ENCODE data around the gene ATP9B. TPM values are rescaled to one million over a fixed set of nuclear protein-coding genes. Genes with fewer than 3 reads are reported as not detected.

ATP9B gene
- total and polyA plus RNA-seq, 10 donors: 7.5 to 58.4 (median 42.7) TPM

- Histone ChIP-seq H3K4me3 (no peak overlapping the region), H3K36me3 (no peaks in the 10 kb centered on the region), H3K27ac (no peak overlapping the region), H3K4me1 (peaks cover 7 to 24% (median 12%) of the 10 kb centered on the region in 6 donors), H3K27me3 (replicated peaks in 1 of 7) (no peaks in the 10 kb centered on the region), H3K9me3 (peaks cover 0 to 15% (median 0%) of the 10 kb centered on the region in 8 donors)
- 88 to 96% (median 95%) methylated on average over 2 of the region's 2 CpGs for WGBS, 5 donors
- no peak for TF ChIP-seq CTCF (IDR thresholded peaks at IDR 0.05 in 8 of 11, conservative IDR thresholded peaks at IDR 0.05 in 3 of 11)
- no peak for TF ChIP-seq POLR2A (IDR thresholded peaks at IDR 0.05)
- TF ChIP-seq POLR2AphosphoS5 (IDR thresholded peaks at IDR 0.05): no peak
- intact Hi-C loops (cut with DNase I; ENCODE audit: low total_unique reads): no loop called here
- DNase-seq: no peak
These were observed 3.4 kb upstream of the ATP9B start for GRCh38 chr18:79065802-79066201.

GRCh38 chr18:79067611-79068010 lies 1.6 kb upstream of the ATP9B start:
- H3K27me3 ChIP-seq (replicated peaks in 1 of 7): no peaks in the 10 kb centered on the region
- H3K27ac ChIP-seq: peak overlapping the region in 5 of 8 donors; percentile 96 to 98 (median 97)
- H3K9me3 ChIP-seq: peaks cover 0 to 15% (median 0%) of the 10 kb centered on the region in 8 donors
- peaks cover 11 to 36% (median 22%) of the 10 kb centered on the region in 6 donors for H3K4me1 ChIP-seq
- WGBS, 5 donors: 91 to 96% (median 92%) methylated on average over 4 of the region's 4 CpGs
- intact Hi-C loops (cut with DNase I; ENCODE audit: low total_unique reads): no loop called here
- TF ChIP-seq CTCF (IDR thresholded peaks at IDR 0.05 in 8 of 11, conservative IDR thresholded peaks at IDR 0.05 in 3 of 11) (no peak), POLR2AphosphoS5 (IDR thresholded peaks at IDR 0.05) (no peak), POLR2A (IDR thresholded peaks at IDR 0.05) (no peak)
- no peak for DNase-seq
- H3K36me3 ChIP-seq: peaks cover 0 to 2% (median 0%) of the 10 kb centered on the region in 6 donors
- H3K4me3 ChIP-seq: no peak overlapping the region

- Histone ChIP-seq H3K36me3 (peaks cover 0 to 10% (median 0%) of the 10 kb centered on the region in 6 donors), H3K27me3 (replicated peaks in 1 of 7) (no peaks in the 10 kb centered on the region), H3K27ac (peak overlapping the region; percentile 93 to 98 (median 96)), H3K4me1 (peaks cover 11 to 36% (median 22%) of the 10 kb centered on the region in 6 donors), H3K9me3 (peaks cover 0 to 15% (median 0%) of the 10 kb centered on the region in 8 donors), H3K4me3 (peak overlapping the region; percentile 71 to 98 (median 88))
- peak; percentile 83 for DNase-seq
- intact Hi-C loops (cut with DNase I; ENCODE audit: low total_unique reads): no loop called here
- no peak for TF ChIP-seq CTCF (IDR thresholded peaks at IDR 0.05 in 8 of 11, conservative IDR thresholded peaks at IDR 0.05 in 3 of 11)
- TF ChIP-seq POLR2AphosphoS5 (IDR thresholded peaks at IDR 0.05): no peak
- no peak for TF ChIP-seq POLR2A (IDR thresholded peaks at IDR 0.05)
- WGBS, 5 donors: 9 to 12% (median 11%) methylated on average over 43 to 49 of the region's 49 CpGs
These were observed 755 bp upstream of the ATP9B start for GRCh38 chr18:79068341-79068936.

GRCh38 chr18:79069717-79070151 lies 540 bp downstream of the ATP9B start:
- peaks cover 0 to 11% (median 0%) of the 10 kb centered on the region in 6 donors for H3K36me3 ChIP-seq
- no peaks in the 10 kb centered on the region for H3K27me3 ChIP-seq (replicated peaks in 1 of 7)
- intact Hi-C loops (cut with DNase I; ENCODE audit: low total_unique reads): no loop called here
- DNase-seq: no peak
- peak overlapping the region; percentile 71 to 98 (median 88) for H3K4me3 ChIP-seq
- TF ChIP-seq CTCF (IDR thresholded peaks at IDR 0.05 in 8 of 11, conservative IDR thresholded peaks at IDR 0.05 in 3 of 11) (no peak), POLR2A (IDR thresholded peaks at IDR 0.05) (no peak)
- H3K9me3 ChIP-seq: peaks cover 0 to 15% (median 0%) of the 10 kb centered on the region in 8 donors
- 1 to 2% (median 1%) methylated on average over 10 to 20 of the region's 20 CpGs for WGBS, 5 donors
- H3K27ac ChIP-seq: peak overlapping the region; percentile 93 to 98 (median 96)
- peaks cover 11 to 49% (median 22%) of the 10 kb centered on the region in 6 donors for H3K4me1 ChIP-seq

Measured in spleen (tissue), 11 donors.